Muscle of leg (tissue), 11 donors: ENCODE measurements around the gene MYO10. TPM values are rescaled to one million over a fixed set of nuclear protein-coding genes. Genes with fewer than 3 reads are reported as not detected.
"Not testable (repeated sequence)": the region's sequence is repeated elsewhere in the genome, so short reads cannot be mapped to it uniquely, and the experiment has no call there.

Experiments
- DNase-seq: peaks from one replicate; pipeline ENCODE4 v3.0.0; 2013
- H3K27ac ChIP-seq: one replicate; pipeline ENCODE4 v1.5.1; 2013; ENCODE audit warnings: mild to moderate bottlenecking, low read length, control low read depth
- H3K27me3 ChIP-seq: one replicate; pipeline ENCODE4 v1.6.1; 2013; ENCODE audit warnings: low read length; ENCODE audit not compliant: control insufficient read depth, insufficient read depth
- H3K36me3 ChIP-seq: one replicate; pipeline ENCODE4 v1.6.1; 2013; ENCODE audit warnings: low read length; ENCODE audit not compliant: control insufficient read depth, insufficient read depth
- H3K4me1 ChIP-seq: one replicate; pipeline ENCODE4 v1.6.1; 2013; ENCODE audit warnings: low read length; ENCODE audit not compliant: control insufficient read depth, insufficient read depth
- H3K4me3 ChIP-seq: one replicate; pipeline ENCODE4 v1.5.1; 2013; ENCODE audit warnings: low read length, control low read depth
- H3K9me3 ChIP-seq: replicated peaks from 2 replicates; pipeline ENCODE4 v1.6.1; 2013; ENCODE audit warnings: low read depth, low read length; ENCODE audit not compliant: control insufficient read depth
- WGBS: methylation state at CpG from one replicate; pipeline ENCODE4 v1.1.5; 2013; ENCODE audit warnings: missing lambda C conversion rate; ENCODE audit not compliant: insufficient coverage; 5-methylcytosine and 5-hydroxymethylcytosine counted together
- polyA plus RNA-seq, 8 donors: library from polyadenylated mRNA; unstranded; fragments of 120-200 nt; gene quantifications; one replicate each; pipeline versions ENCODE4 v1.2.1 to v1.2.3, GENCODE V29; 2013; ENCODE audit warnings: inconsistent platforms in 1 of 8, low replicate concordance in 1 of 8; ENCODE audit not compliant: insufficient read length in 8 of 8, insufficient read depth in 1 of 8
- total RNA-seq: library from RNA; stranded (reverse); fragments of 120-200 nt; gene quantifications from one replicate; pipeline ENCODE4 v1.2.4, GENCODE V29; 2013

The MYO10 gene
- total and polyA plus RNA-seq, 9 donors = 16.6 to 35.4 (median 30.0) TPM

GRCh38 chr5:16654647-16655334, 281.3 kb downstream of the MYO10 start:
- Histone ChIP-seq H3K36me3 (no peaks in the 10 kb centered on the region), H3K9me3 (no peaks in the 10 kb centered on the region), H3K4me3 (no peak overlapping the region), H3K27me3 (no peaks in the 10 kb centered on the region), H3K27ac (no peak overlapping the region), H3K4me1 (no peaks in the 10 kb centered on the region)
- WGBS = 100% methylated on average over 1 of the region's 6 CpGs
- DNase-seq = no peak

GRCh38 chr5:16648739-16649138, 287.3 kb downstream of the MYO10 start:
- DNase-seq, H3K9me3 ChIP-seq, H3K27ac ChIP-seq, H3K4me3 ChIP-seq, H3K36me3 ChIP-seq, H3K27me3 ChIP-seq, H3K4me1 ChIP-seq: not testable (repeated sequence)
- WGBS = 81% methylated on average over 4 of the region's 8 CpGs

GRCh38 chr5:16644301-16644889, 291.7 kb downstream of the MYO10 start:
- Histone ChIP-seq H3K36me3 (no peaks in the 10 kb centered on the region), H3K27me3 (no peaks in the 10 kb centered on the region), H3K4me1 (no peaks in the 10 kb centered on the region), H3K27ac (no peak overlapping the region), H3K9me3 (no peaks in the 10 kb centered on the region), H3K4me3 (no peak overlapping the region)
- DNase-seq = no peak
- 94% methylated on average over 10 of the region's 11 CpGs for WGBS

- Histone ChIP-seq H3K4me3 (no peak overlapping the region), H3K36me3 (no peaks in the 10 kb centered on the region), H3K27me3 (no peaks in the 10 kb centered on the region), H3K9me3 (no peaks in the 10 kb centered on the region), H3K27ac (no peak overlapping the region), H3K4me1 (no peaks in the 10 kb centered on the region)
- DNase-seq = peak; percentile 13
- WGBS = no CpG with 5 or more reads among the region's 2 CpGs
Observed at GRCh38 chr5:16642867-16643266, 293.2 kb downstream of the MYO10 start.

GRCh38 chr5:16639206-16639605, 296.9 kb downstream of the MYO10 start:
- Histone ChIP-seq H3K27me3 (no peaks in the 10 kb centered on the region), H3K36me3 (no peaks in the 10 kb centered on the region), H3K9me3 (no peaks in the 10 kb centered on the region), H3K4me3 (no peak overlapping the region), H3K4me1 (no peaks in the 10 kb centered on the region), H3K27ac (no peak overlapping the region)
- DNase-seq = no peak
- WGBS = 88% methylated on average over 3 of the region's 4 CpGs

- peak; percentile 16 for DNase-seq
- Histone ChIP-seq H3K9me3 (no peaks in the 10 kb centered on the region), H3K4me3 (no peak overlapping the region), H3K36me3 (no peaks in the 10 kb centered on the region), H3K27me3 (peaks cover 2% of the 10 kb centered on the region), H3K27ac (no peak overlapping the region), H3K4me1 (no peaks in the 10 kb centered on the region)
- 67% methylated on average over 1 of the region's 3 CpGs for WGBS
Observed at GRCh38 chr5:16628376-16628775, 307.7 kb downstream of the MYO10 start.

GRCh38 chr5:16626696-16627264, 309.3 kb downstream of the MYO10 start:
- DNase-seq = no peak
- no peaks in the 10 kb centered on the region for H3K4me1 ChIP-seq
- H3K9me3 ChIP-seq = no peaks in the 10 kb centered on the region
- no peaks in the 10 kb centered on the region for H3K36me3 ChIP-seq
- H3K27ac ChIP-seq = no peak overlapping the region
- H3K4me3 ChIP-seq = no peak overlapping the region
- WGBS = 67% methylated on average over 1 of the region's 5 CpGs
- H3K27me3 ChIP-seq = peaks cover 2% of the 10 kb centered on the region

- no peaks in the 10 kb centered on the region for H3K4me1 ChIP-seq
- no peak overlapping the region for H3K27ac ChIP-seq
- no peak for DNase-seq
- H3K9me3 ChIP-seq = no peaks in the 10 kb centered on the region
- H3K27me3 ChIP-seq = peaks cover 2% of the 10 kb centered on the region
- WGBS = 14% methylated on average over 1 of the region's 3 CpGs
- H3K4me3 ChIP-seq = no peak overlapping the region
- H3K36me3 ChIP-seq = no peaks in the 10 kb centered on the region
Observed at GRCh38 chr5:16625096-16625495, 311.0 kb downstream of the MYO10 start.

GRCh38 chr5:16619136-16619535, 317.0 kb downstream of the MYO10 start:
- H3K4me1 ChIP-seq = peaks cover 8% of the 10 kb centered on the region

GRCh38 chr5:16618138-16618897, 317.8 kb downstream of the MYO10 start:
- H3K27ac ChIP-seq = no peak overlapping the region
- peaks cover 26% of the 10 kb centered on the region for H3K27me3 ChIP-seq
- WGBS = 65% methylated on average over 5 of the region's 10 CpGs
- peaks cover 8% of the 10 kb centered on the region for H3K4me1 ChIP-seq
- no peak overlapping the region for H3K4me3 ChIP-seq
- H3K36me3 ChIP-seq = no peaks in the 10 kb centered on the region
- no peak for DNase-seq
- H3K9me3 ChIP-seq = no peaks in the 10 kb centered on the region

More at GRCh38 chr5:16619136-16619535, 317.0 kb downstream of the MYO10 start:
- Histone ChIP-seq H3K36me3 (no peaks in the 10 kb centered on the region), H3K4me3 (no peak overlapping the region), H3K27ac (no peak overlapping the region), H3K27me3 (peaks cover 26% of the 10 kb centered on the region), H3K9me3 (no peaks in the 10 kb centered on the region)
- no CpG with 5 or more reads among the region's 2 CpGs for WGBS
- no peak for DNase-seq
